NCI-H82 treated with DMSO at 0.1 percent for 48 hours (cell line): Measurements from ENCODE around the gene AKR7A3.
"Not testable (repeated sequence)": the region's sequence is repeated elsewhere in the genome, so short reads cannot be mapped to it uniquely, and the experiment has no call there.

Experiments
- DNase-seq: peaks from one replicate; lab custom pipeline; 2025; ENCODE audit not compliant: unreplicated experiment; lab: John Stamatoyannopoulos, UW

Gene AKR7A3

GRCh38 chr1:19319196-19319595 is 30.6 kb upstream of the AKR7A3 start:
- DNase-seq = no peak

- no peak for DNase-seq
Observed at GRCh38 chr1:19317126-19317910, 28.7 kb upstream of the AKR7A3 start.

- no peak for DNase-seq
Observed at GRCh38 chr1:19315378-19316198, 27.0 kb upstream of the AKR7A3 start.

- DNase-seq = no peak
Observed at GRCh38 chr1:19313961-19314882, 25.7 kb upstream of the AKR7A3 start.

GRCh38 chr1:19313636-19313959 is 25.0 kb upstream of the AKR7A3 start:
- DNase-seq = no peak

- DNase-seq = no peak
Observed at GRCh38 chr1:19312782-19313635, 24.4 kb upstream of the AKR7A3 start.

- peak; percentile 68 for DNase-seq
Observed at GRCh38 chr1:19311931-19312781, 23.6 kb upstream of the AKR7A3 start, which contains the start of the genes AKR7A2 and SLC66A1. Gene AKR7A2 (minus strand): TSS chr1:19312144. CDS start chr1:19312124, 20 bp downstream. Gene SLC66A1 (plus strand): TSS chr1:19312326. CDS start chr1:19317678, 5,352 bp downstream.

GRCh38 chr1:19311503-19311930 is 22.9 kb upstream of the AKR7A3 start:
- no peak for DNase-seq

- DNase-seq = no peak
Observed at GRCh38 chr1:19310720-19311502, 22.3 kb upstream of the AKR7A3 start.

- no peak for DNase-seq
Observed at GRCh38 chr1:19310061-19310460, 21.5 kb upstream of the AKR7A3 start.

- no peak for DNase-seq
Observed at GRCh38 chr1:19309123-19309813, 20.7 kb upstream of the AKR7A3 start.

GRCh38 chr1:19308509-19308907 is 19.9 kb upstream of the AKR7A3 start:
- no peak for DNase-seq

GRCh38 chr1:19307794-19308508 is 19.4 kb upstream of the AKR7A3 start:
- DNase-seq = no peak

- DNase-seq = no peak
Observed at GRCh38 chr1:19306941-19307340, 18.4 kb upstream of the AKR7A3 start.

- no peak for DNase-seq
Observed at GRCh38 chr1:19305880-19306279, 17.3 kb upstream of the AKR7A3 start.

- not testable (repeated sequence) for DNase-seq
Observed at GRCh38 chr1:19304081-19304480, 15.5 kb upstream of the AKR7A3 start.

- DNase-seq = no peak
Observed at GRCh38 chr1:19300211-19300610, 11.6 kb upstream of the AKR7A3 start.
